Mesenchymal stem cell (in vitro differentiated cells and primary cell): ENCODE measurements around the gene RALGPS1.

Experiments used
- DNase-seq: peaks from one replicate; pipeline ENCODE4 v3.0.0-alpha.2; 2013
- H2AFZ ChIP-seq: one replicate; pipeline ENCODE4 v1.6.1; 2013; ENCODE audit warnings: low read depth, mild to moderate bottlenecking, control low read depth, inconsistent platforms, low read length, moderate library complexity
- H2AK5ac ChIP-seq: 2 replicates; pipeline ENCODE4 v1.6.1; 2013; ENCODE audit warnings: low read length, moderate library complexity, mild to moderate bottlenecking, inconsistent platforms; ENCODE audit not compliant: severe bottlenecking
- H2BK120ac ChIP-seq: one replicate; pipeline ENCODE4 v1.6.1; 2013; ENCODE audit warnings: low read depth, mild to moderate bottlenecking, inconsistent platforms, low read length, moderate library complexity
- H2BK12ac ChIP-seq, 2 experiments: one replicate each; pipeline ENCODE4 v1.6.1; 2013; ENCODE audit warnings: inconsistent platforms in 2 of 2, low read length in 2 of 2, mild to moderate bottlenecking in 2 of 2, moderate library complexity in 2 of 2, control low read depth in 1 of 2
- H2BK15ac ChIP-seq: one replicate; pipeline ENCODE4 v1.6.1; 2013; ENCODE audit warnings: mild to moderate bottlenecking, low read depth, inconsistent platforms; ENCODE audit not compliant: poor library complexity, severe bottlenecking
- H2BK5ac ChIP-seq: 2 replicates; pipeline ENCODE4 v1.6.1; 2013; ENCODE audit warnings: low read depth, mild to moderate bottlenecking, low read length, control low read depth, inconsistent platforms; ENCODE audit not compliant: poor library complexity, severe bottlenecking
- H3K14ac ChIP-seq, 2 experiments: one replicate each; pipeline ENCODE4 v1.6.1; 2013; ENCODE audit warnings: inconsistent platforms in 2 of 2, low read length in 2 of 2, control low read depth in 1 of 2, mild to moderate bottlenecking in 1 of 2, moderate library complexity in 1 of 2
- H3K18ac ChIP-seq, 2 experiments: one replicate each; pipeline ENCODE4 v1.6.1; 2013; ENCODE audit warnings: inconsistent platforms in 2 of 2, low read length in 2 of 2, control low read depth in 1 of 2, low read depth in 1 of 2, mild to moderate bottlenecking in 1 of 2
- H3K23ac ChIP-seq, 2 experiments: one replicate each; pipeline ENCODE4 v1.6.1; 2013; ENCODE audit warnings: inconsistent platforms in 2 of 2, low read length in 2 of 2, mild to moderate bottlenecking in 2 of 2, moderate library complexity in 2 of 2, control low read depth in 1 of 2
- H3K27ac ChIP-seq: 2 replicates; pipeline ENCODE4 v1.5.1; 2013; ENCODE audit warnings: mild to moderate bottlenecking, moderate library complexity, low read length, control low read depth, inconsistent platforms; ENCODE audit not compliant: poor library complexity, severe bottlenecking
- H3K27me3 ChIP-seq, 2 experiments: 2 replicates each; pipeline versions ENCODE4 v1.6.1 to v1.7.0; 2013; ENCODE audit warnings: low read length in 2 of 2, mild to moderate bottlenecking in 2 of 2, moderate library complexity in 2 of 2, control low read depth in 1 of 2, inconsistent platforms in 1 of 2; ENCODE audit not compliant: control insufficient read depth in 1 of 2, insufficient read depth in 1 of 2
- H3K36me3 ChIP-seq, 2 experiments: 2 replicates each; pipeline versions ENCODE4 v1.6.1 to v1.7.0; 2013; ENCODE audit warnings: low read length in 2 of 2, control low read depth in 1 of 2, inconsistent platforms in 1 of 2, low read depth in 1 of 2, mild to moderate bottlenecking in 1 of 2; ENCODE audit not compliant: insufficient read depth in 2 of 2, control insufficient read depth in 1 of 2
- H3K4ac ChIP-seq, 2 experiments: one replicate each; pipeline ENCODE4 v1.6.1; 2013; ENCODE audit warnings: inconsistent platforms in 2 of 2, low read length in 2 of 2, mild to moderate bottlenecking in 2 of 2, moderate library complexity in 2 of 2, control low read depth in 1 of 2, low read depth in 1 of 2
- H3K4me1 ChIP-seq: 2 replicates; pipeline ENCODE4 v1.6.1; 2013; ENCODE audit warnings: low read depth, low read length, control low read depth; ENCODE audit not compliant: control insufficient read depth, insufficient read depth
- H3K4me2 ChIP-seq: 2 replicates; pipeline ENCODE4 v1.6.1; 2013; ENCODE audit warnings: low read length, mild to moderate bottlenecking, inconsistent platforms; ENCODE audit not compliant: poor library complexity, severe bottlenecking
- H3K4me3 ChIP-seq, 2 experiments: 2 replicates each; pipeline versions ENCODE4 v1.5.1 to v1.7.0; 2013; ENCODE audit warnings: low read length in 2 of 2, mild to moderate bottlenecking in 2 of 2, control low read depth in 1 of 2, low read depth in 1 of 2; ENCODE audit not compliant: insufficient read depth in 1 of 2
- H3K79me1 ChIP-seq: replicated peaks from 2 replicates; pipeline ENCODE4 v1.6.1; 2013; ENCODE audit warnings: mild to moderate bottlenecking, control low read depth, low read length, inconsistent platforms; ENCODE audit not compliant: poor library complexity, severe bottlenecking
- H3K9ac ChIP-seq: 2 replicates; pipeline ENCODE4 v1.7.0; 2013; ENCODE audit warnings: mild to moderate bottlenecking, low read length, moderate library complexity
- H3K9me3 ChIP-seq: 2 replicates; pipeline ENCODE4 v1.7.0; 2013; ENCODE audit warnings: mild to moderate bottlenecking, low read length; ENCODE audit not compliant: control insufficient read depth
- H4K8ac ChIP-seq: one replicate; pipeline ENCODE4 v1.6.1; 2013; ENCODE audit warnings: inconsistent platforms, mild to moderate bottlenecking, low read length, moderate library complexity
- H4K91ac ChIP-seq: one replicate; pipeline ENCODE4 v1.6.1; 2013; ENCODE audit warnings: mild to moderate bottlenecking, low read length, inconsistent platforms
- WGBS: methylation state at CpG from one replicate; pipeline ENCODE4 v1.1.7; 2013; ENCODE audit warnings: mixed read lengths; 5-methylcytosine and 5-hydroxymethylcytosine counted together

Gene RALGPS1

DNA sequence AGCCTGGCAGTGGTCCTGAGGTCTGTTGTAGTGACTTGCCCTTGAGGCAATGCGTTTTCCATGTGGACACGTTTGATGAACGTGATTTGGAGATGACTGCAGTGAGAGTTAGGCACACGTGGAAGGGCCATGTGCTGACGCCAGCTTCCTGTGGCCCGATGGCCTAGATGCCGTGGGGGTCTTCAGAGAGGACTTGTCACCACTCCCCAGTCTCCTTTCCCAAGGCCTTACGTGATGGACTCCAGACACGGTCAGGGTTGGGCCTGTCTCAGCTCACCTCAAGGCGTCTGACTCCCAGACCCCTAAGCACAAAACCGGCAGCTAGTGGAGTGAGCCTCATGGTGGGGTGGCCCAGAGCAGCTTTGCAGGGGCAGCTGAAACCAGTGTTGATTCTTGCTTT, 115.0 kb downstream of the RALGPS1 start:
- Histone ChIP-seq H4K91ac (no peak overlapping the region), H2BK5ac (no peak overlapping the region), H3K14ac (peak overlapping the region in 1 of 2 experiments; percentile 35), H3K27ac (no peak overlapping the region), H3K4me1 (no peaks in the 10 kb centered on the region), H3K4me2 (no peak overlapping the region), H3K9ac (no peak overlapping the region), H4K8ac (peak overlapping the region; percentile 10), H3K4me3 (no peak overlapping the region), H3K18ac (no peak overlapping the region), H3K9me3 (no peaks in the 10 kb centered on the region), H2BK15ac (no peak overlapping the region), H3K4ac (no peak overlapping the region), H2BK12ac (no peak overlapping the region), H2AFZ (no peak overlapping the region), H2AK5ac (no peak overlapping the region), H2BK120ac (no peak overlapping the region), H3K23ac (no peak overlapping the region), H3K79me1 (no peaks in the 10 kb centered on the region), H3K36me3 (no peaks in the 10 kb centered on the region), H3K27me3 (peaks cover 0 to 3% of the 10 kb centered on the region in 2 experiments)
- no peak for DNase-seq
- WGBS, result 93% methylated on average over 11 of the region's 11 CpGs

DNA sequence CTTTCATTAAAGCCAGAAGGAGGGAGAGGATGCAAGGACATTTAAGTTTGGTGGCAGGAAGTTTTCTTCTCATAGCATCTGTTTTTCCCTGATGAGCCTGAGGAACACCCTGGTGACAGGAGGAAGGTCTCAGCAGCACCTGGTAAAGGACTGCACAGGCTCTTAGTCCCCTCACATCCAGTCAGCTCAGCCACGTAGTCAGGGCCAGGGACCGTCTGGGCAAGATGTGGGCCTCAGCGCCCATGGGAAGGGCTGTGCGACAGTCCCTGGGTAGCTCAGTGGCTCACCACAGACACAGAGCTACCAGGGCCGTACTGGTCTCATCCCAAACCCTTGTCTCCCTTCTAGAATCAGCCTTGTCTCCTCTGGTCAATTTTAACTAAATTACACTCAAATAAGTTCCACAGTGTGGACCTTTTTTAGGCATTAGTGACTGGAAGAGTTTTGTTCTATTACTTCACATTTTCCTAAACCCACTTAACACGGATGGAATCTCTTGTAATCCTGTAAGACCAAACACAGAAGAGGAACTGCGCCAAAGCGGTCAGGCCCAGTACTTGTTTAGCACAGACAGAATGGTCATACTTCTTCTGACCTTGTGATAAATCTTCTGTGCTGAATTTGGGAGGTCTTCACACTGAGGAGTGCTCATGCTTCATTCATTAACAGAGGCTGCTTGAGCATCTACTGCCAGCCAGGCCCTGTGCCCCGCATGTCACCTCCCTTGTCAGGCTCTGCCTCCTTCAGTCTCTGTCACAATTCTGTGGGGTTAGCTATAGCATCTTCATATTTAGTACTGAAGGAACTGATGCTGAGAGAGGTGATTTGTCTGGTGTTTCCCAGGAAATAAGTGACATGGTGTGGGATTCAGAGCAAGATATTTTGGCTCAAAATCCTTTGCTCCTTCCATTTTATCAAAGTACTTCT, 116.5 kb downstream of the RALGPS1 start:
- Histone ChIP-seq H4K8ac (no peak overlapping the region), H3K27ac (no peak overlapping the region), H3K14ac (peak overlapping the region in 1 of 2 experiments; percentile 78), H3K9ac (no peak overlapping the region), H3K36me3 (no peaks in the 10 kb centered on the region), H3K23ac (no peak overlapping the region), H3K9me3 (no peaks in the 10 kb centered on the region), H3K4me2 (no peak overlapping the region), H3K18ac (peak overlapping the region in 1 of 2 experiments; percentile 11), H3K4ac (no peak overlapping the region), H2AFZ (no peak overlapping the region), H2BK12ac (no peak overlapping the region), H3K27me3 (peaks cover 0 to 3% of the 10 kb centered on the region in 2 experiments), H3K4me3 (no peak overlapping the region), H3K4me1 (no peaks in the 10 kb centered on the region), H2BK5ac (no peak overlapping the region), H2BK15ac (no peak overlapping the region), H4K91ac (no peak overlapping the region), H2BK120ac (no peak overlapping the region), H2AK5ac (no peak overlapping the region), H3K79me1 (no peaks in the 10 kb centered on the region)
- no peak for DNase-seq
- 93% methylated on average over 8 of the region's 9 CpGs for WGBS

DNA sequence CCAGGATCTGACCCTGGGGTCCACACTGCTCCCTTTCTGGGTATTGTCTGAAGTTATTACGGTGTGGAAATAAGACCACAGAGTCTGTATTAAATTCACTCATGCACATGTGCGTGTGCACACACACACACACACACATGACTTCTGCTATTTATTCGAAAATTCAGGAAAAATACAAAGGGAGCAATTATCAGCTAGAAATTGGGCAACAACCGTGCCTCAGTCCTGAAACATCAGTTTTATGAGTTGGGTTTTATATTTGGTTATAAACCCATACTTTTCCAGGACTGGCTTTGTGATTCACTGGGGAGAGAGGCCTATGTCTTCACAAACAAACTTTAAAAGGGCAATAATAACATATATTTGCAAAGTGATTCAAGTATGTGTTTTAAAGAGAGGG, 117.7 kb downstream of the RALGPS1 start:
- no peak overlapping the region for H3K4ac ChIP-seq
- no peak overlapping the region for H2BK120ac ChIP-seq
- H3K4me3 ChIP-seq, result no peak overlapping the region
- 98% methylated on average over 4 of the region's 4 CpGs for WGBS
- H3K23ac ChIP-seq, result no peak overlapping the region
- no peak overlapping the region for H2AFZ ChIP-seq
- H3K18ac ChIP-seq, result no peak overlapping the region
- no peak overlapping the region for H3K27ac ChIP-seq
- no peaks in the 10 kb centered on the region for H3K4me1 ChIP-seq
- H3K4me2 ChIP-seq, result no peak overlapping the region
- no peak overlapping the region for H4K91ac ChIP-seq
- H2BK12ac ChIP-seq, result no peak overlapping the region
- H2BK5ac ChIP-seq, result no peak overlapping the region
- no peak overlapping the region for H3K9ac ChIP-seq
- no peaks in the 10 kb centered on the region for H3K36me3 ChIP-seq
- H3K9me3 ChIP-seq, result no peaks in the 10 kb centered on the region
- no peak overlapping the region for H3K14ac ChIP-seq
- peaks cover 0 to 3% of the 10 kb centered on the region in 2 experiments for H3K27me3 ChIP-seq
- DNase-seq, result no peak
- no peak overlapping the region for H2AK5ac ChIP-seq
- H4K8ac ChIP-seq, result no peak overlapping the region
- H2BK15ac ChIP-seq, result no peak overlapping the region
- H3K79me1 ChIP-seq, result no peaks in the 10 kb centered on the region

DNA sequence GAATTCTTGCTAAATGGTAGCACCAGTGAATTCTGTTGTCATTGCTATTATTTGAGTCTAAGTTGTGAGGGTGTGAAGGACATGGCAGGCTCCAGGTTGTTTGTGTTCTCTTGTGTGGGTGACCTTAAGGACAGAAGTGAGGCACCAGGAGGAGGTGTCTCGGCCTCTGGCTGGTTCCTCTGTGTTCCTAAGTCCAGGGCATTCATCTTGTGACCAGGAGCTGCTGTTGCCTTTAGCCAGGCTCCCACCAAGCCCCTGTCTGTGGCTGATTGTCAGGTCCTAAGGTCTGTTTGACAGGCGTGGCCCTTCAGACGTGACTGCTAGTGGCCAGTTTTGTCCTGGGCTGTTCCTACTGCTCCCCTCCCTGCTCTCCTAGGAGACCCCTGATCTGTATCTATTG, 118.5 kb downstream of the RALGPS1 start:
- H3K4me1 ChIP-seq, result no peaks in the 10 kb centered on the region
- H2AK5ac ChIP-seq, result no peak overlapping the region
- no peak overlapping the region for H2BK15ac ChIP-seq
- WGBS, result 94% methylated on average over 3 of the region's 3 CpGs
- no peak overlapping the region for H4K8ac ChIP-seq
- H2BK12ac ChIP-seq, result peak overlapping the region in 1 of 2 experiments; percentile 56
- no peak overlapping the region for H3K9ac ChIP-seq
- no peak overlapping the region for H3K27ac ChIP-seq
- H2BK5ac ChIP-seq, result no peak overlapping the region
- DNase-seq, result no peak
- H3K18ac ChIP-seq, result no peak overlapping the region
- no peaks in the 10 kb centered on the region for H3K79me1 ChIP-seq
- no peak overlapping the region for H3K4me2 ChIP-seq
- peaks cover 0 to 3% of the 10 kb centered on the region in 2 experiments for H3K27me3 ChIP-seq
- peak overlapping the region in 1 of 2 experiments; percentile 49 for H3K14ac ChIP-seq
- peak overlapping the region in 1 of 2 experiments; percentile 11 for H3K4ac ChIP-seq
- H2AFZ ChIP-seq, result no peak overlapping the region
- no peaks in the 10 kb centered on the region for H3K36me3 ChIP-seq
- no peaks in the 10 kb centered on the region for H3K9me3 ChIP-seq
- H3K4me3 ChIP-seq, result no peak overlapping the region
- no peak overlapping the region for H4K91ac ChIP-seq
- no peak overlapping the region for H2BK120ac ChIP-seq
- no peak overlapping the region for H3K23ac ChIP-seq
